H7 (cell line): ENCODE measurements around the gene CDO1. TPM values are rescaled to one million over a fixed set of nuclear protein-coding genes. Genes with fewer than 3 reads are reported as not detected.

Experiments used
- DNase-seq: peaks from one replicate; pipeline ENCODE4 v3.0.0; 2012
- H3K27me3 ChIP-seq: 2 replicates; pipeline ENCODE4 v1.6.0; 2011; ENCODE audit warnings: mild to moderate bottlenecking, low read length; ENCODE audit not compliant: control insufficient read depth, insufficient read depth
- H3K36me3 ChIP-seq: replicated peaks from 2 replicates; pipeline ENCODE4 v1.5.1; 2011; ENCODE audit warnings: low read length; ENCODE audit not compliant: control insufficient read depth, insufficient read depth
- H3K4me3 ChIP-seq: 2 replicates; pipeline ENCODE4 v1.5.1; 2011; ENCODE audit warnings: low read depth, mild to moderate bottlenecking, control low read depth, low read length, moderate library complexity; ENCODE audit not compliant: insufficient read depth
- total RNA-seq: library from RNA; depleted of rRNA; stranded (reverse); fragments of >200 nt; shearing (Covaris generic); gene quantifications from 2 replicates; pipeline ENCODE4 v1.2.3, GENCODE V29; 2014; rRNA removed

Gene CDO1
- 9.2 and 9.9 TPM in 2 replicates for total RNA-seq

- DNase-seq: peak; percentile 77
- Histone ChIP-seq H3K36me3 (no peaks in the 10 kb centered on the region), H3K27me3 (peaks cover 41% of the 10 kb centered on the region), H3K4me3 (peak within 1 kb of the TSS; percentile 62)
Measured at GRCh38 chr5:115816226-115817081, at the start of gene CDO1. Gene CDO1, minus strand, starts transcription at chr5:115816659. Its CDS starts 262 bp downstream, at chr5:115816397.

- no peak for DNase-seq
- Histone ChIP-seq H3K27me3 (no peaks in the 10 kb centered on the region), H3K4me3 (no peak overlapping the region), H3K36me3 (no peaks in the 10 kb centered on the region)
Measured at GRCh38 chr5:115859378-115859777, 42.9 kb upstream of the CDO1 start.

GRCh38 chr5:115858396-115858795 is 41.9 kb upstream of the CDO1 start:
- H3K4me3 ChIP-seq: no peak overlapping the region
- DNase-seq: no peak
- no peaks in the 10 kb centered on the region for H3K36me3 ChIP-seq
- no peaks in the 10 kb centered on the region for H3K27me3 ChIP-seq

GRCh38 chr5:115857626-115858349 is 41.3 kb upstream of the CDO1 start:
- Histone ChIP-seq H3K27me3 (no peaks in the 10 kb centered on the region), H3K4me3 (no peak overlapping the region), H3K36me3 (no peaks in the 10 kb centered on the region)
- DNase-seq: no peak

GRCh38 chr5:115857057-115857479 is 40.6 kb upstream of the CDO1 start:
- no peak overlapping the region for H3K4me3 ChIP-seq
- H3K36me3 ChIP-seq: no peaks in the 10 kb centered on the region
- DNase-seq: no peak

GRCh38 chr5:115855959-115856358 is 39.5 kb upstream of the CDO1 start:
- Histone ChIP-seq H3K36me3 (no peaks in the 10 kb centered on the region), H3K4me3 (no peak overlapping the region), H3K27me3 (no peaks in the 10 kb centered on the region)
- no peak for DNase-seq

More at GRCh38 chr5:115857057-115857479, 40.6 kb upstream of the CDO1 start:
- H3K27me3 ChIP-seq: no peaks in the 10 kb centered on the region

- no peak overlapping the region for H3K4me3 ChIP-seq
- no peaks in the 10 kb centered on the region for H3K27me3 ChIP-seq
- H3K36me3 ChIP-seq: no peaks in the 10 kb centered on the region
- no peak for DNase-seq
Measured at GRCh38 chr5:115854139-115854538, 37.7 kb upstream of the CDO1 start.

- H3K36me3 ChIP-seq: no peaks in the 10 kb centered on the region
- DNase-seq: no peak
- H3K4me3 ChIP-seq: no peak overlapping the region
- H3K27me3 ChIP-seq: no peaks in the 10 kb centered on the region
Measured at GRCh38 chr5:115850744-115851416, 34.4 kb upstream of the CDO1 start.

- no peaks in the 10 kb centered on the region for H3K36me3 ChIP-seq
Measured at GRCh38 chr5:115849258-115849798, 32.9 kb upstream of the CDO1 start.

GRCh38 chr5:115847290-115847689 is 30.8 kb upstream of the CDO1 start:
- Histone ChIP-seq H3K4me3 (no peak overlapping the region), H3K36me3 (no peaks in the 10 kb centered on the region), H3K27me3 (0 out of 2 replicates have a peak, but pooled peaks cover 2% of the 10 kb centered on the region)
- DNase-seq: no peak

More at GRCh38 chr5:115849258-115849798, 32.9 kb upstream of the CDO1 start:
- Histone ChIP-seq H3K27me3 (no peaks in the 10 kb centered on the region), H3K4me3 (no peak overlapping the region)
- DNase-seq: no peak

- H3K27me3 ChIP-seq: 0 out of 2 replicates have a peak, but pooled peaks cover 2% of the 10 kb centered on the region
- no peaks in the 10 kb centered on the region for H3K36me3 ChIP-seq
- DNase-seq: no peak
- no peak overlapping the region for H3K4me3 ChIP-seq
Measured at GRCh38 chr5:115844321-115844817, 27.9 kb upstream of the CDO1 start.

GRCh38 chr5:115843444-115844130 is 27.1 kb upstream of the CDO1 start:
- H3K27me3 ChIP-seq: 0 out of 2 replicates have a peak, but pooled peaks cover 2% of the 10 kb centered on the region
- no peaks in the 10 kb centered on the region for H3K36me3 ChIP-seq
- DNase-seq: no peak
- H3K4me3 ChIP-seq: no peak overlapping the region

- H3K27me3 ChIP-seq: 0 out of 2 replicates have a peak, but pooled peaks cover 2% of the 10 kb centered on the region
- no peak overlapping the region for H3K4me3 ChIP-seq
- no peak for DNase-seq
- no peaks in the 10 kb centered on the region for H3K36me3 ChIP-seq
Measured at GRCh38 chr5:115842952-115843351, 26.5 kb upstream of the CDO1 start.
